Measurements from ENCODE around the gene PLEKHA8. TPM values are rescaled to one million over a fixed set of nuclear protein-coding genes. Genes with fewer than 3 reads are reported as not detected.

The PLEKHA8 gene
- total RNA-seq, 1 donor from 2014 or later = 62.7 TPM

GRCh38 chr7:30078280-30078679 is 50.1 kb downstream of the PLEKHA8 start:
- no peaks in the 10 kb centered on the region for H3K4me1 ChIP-seq
- no peaks in the 10 kb centered on the region for H3F3A ChIP-seq (ENCODE audit: low read depth)
- Mint-ChIP-seq H3K4me1 (no peaks in the 10 kb centered on the region), H3K27ac (no peak overlapping the region), H3K4me3 (no peak overlapping the region), H3K36me3 (peaks cover 24% of the 10 kb centered on the region), H3K27me3 (ENCODE audit: insufficient read depth, low read depth) (no peaks in the 10 kb centered on the region), H3K9me3 (no peaks in the 10 kb centered on the region)
- H3K9ac ChIP-seq = no peak overlapping the region
- no peak overlapping the region for H3K4me3 ChIP-seq
- no peak overlapping the region for H3K27ac ChIP-seq
- H3K36me3 ChIP-seq = no peaks in the 10 kb centered on the region
- DNase-seq (ENCODE audit: low spot score) = no peak
- no peaks in the 10 kb centered on the region for H3K79me2 ChIP-seq (ENCODE audit: low read depth)
- H3K27me3 ChIP-seq = no peaks in the 10 kb centered on the region
- H3K4me2 ChIP-seq = no peak overlapping the region
- peaks cover 22% of the 10 kb centered on the region for H4K20me1 ChIP-seq (ENCODE audit: low read depth)
- H3K9me3 ChIP-seq (ENCODE audit: low read depth) = no peaks in the 10 kb centered on the region
- TF ChIP-seq CTCF (IDR thresholded peaks at IDR 0.05) (no peak), EZH2phosphoT487 (IDR thresholded peaks at IDR 0.05) (no peak), EZH2 (IDR thresholded peaks at IDR 0.05) (no peak)
- H2AFZ ChIP-seq (replicated peaks) = no peak overlapping the region

- TF ChIP-seq EZH2phosphoT487 (IDR thresholded peaks at IDR 0.05) (no peak), CTCF (IDR thresholded peaks at IDR 0.05) (no peak), EZH2 (IDR thresholded peaks at IDR 0.05) (no peak)
- Histone ChIP-seq H4K20me1 (ENCODE audit: low read depth) (peaks cover 15% of the 10 kb centered on the region), H3K36me3 (no peaks in the 10 kb centered on the region), H2AFZ (replicated peaks) (no peak overlapping the region), H3K27me3 (no peaks in the 10 kb centered on the region), H3K4me2 (no peak overlapping the region), H3F3A (ENCODE audit: low read depth) (no peaks in the 10 kb centered on the region), H3K9ac (no peak overlapping the region), H3K79me2 (ENCODE audit: low read depth) (no peaks in the 10 kb centered on the region), H3K4me1 (no peaks in the 10 kb centered on the region), H3K9me3 (ENCODE audit: low read depth) (no peaks in the 10 kb centered on the region), H3K4me3 (no peak overlapping the region), H3K27ac (no peak overlapping the region)
- Mint-ChIP-seq H3K4me3 (no peak overlapping the region), H3K4me1 (no peaks in the 10 kb centered on the region), H3K27ac (no peak overlapping the region), H3K9me3 (no peaks in the 10 kb centered on the region), H3K27me3 (ENCODE audit: insufficient read depth, low read depth) (no peaks in the 10 kb centered on the region), H3K36me3 (peaks cover 26% of the 10 kb centered on the region)
- no peak for DNase-seq (ENCODE audit: low spot score)
Measured at GRCh38 chr7:30079880-30080279, 51.7 kb downstream of the PLEKHA8 start.

DNA sequence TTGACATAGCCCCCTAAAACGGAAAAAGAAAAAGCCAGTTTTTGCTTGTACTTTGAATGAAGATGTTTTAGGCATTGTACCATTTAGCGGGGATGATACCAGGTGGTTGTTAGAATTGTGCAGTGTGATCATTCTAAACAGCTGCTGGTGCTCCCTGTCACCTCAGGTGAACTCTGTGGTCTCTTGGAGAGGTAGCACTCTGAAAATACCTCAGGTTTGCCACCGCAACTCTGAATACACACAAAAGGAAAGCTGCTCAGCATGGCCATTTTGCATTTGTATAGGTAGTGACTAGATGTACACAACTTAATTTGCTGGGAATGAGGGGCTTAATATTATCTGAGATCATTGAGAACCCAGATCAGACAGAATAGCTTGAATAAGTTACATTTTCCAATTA is 52.6 kb downstream of the PLEKHA8 start:
- H3K4me3 ChIP-seq = no peak overlapping the region
- H3F3A ChIP-seq (ENCODE audit: low read depth) = no peaks in the 10 kb centered on the region
- no peak overlapping the region for H3K4me3 Mint-ChIP-seq
- H3K27me3 ChIP-seq = no peaks in the 10 kb centered on the region
- H3K4me1 Mint-ChIP-seq = no peaks in the 10 kb centered on the region
- no peak overlapping the region for H2AFZ ChIP-seq (replicated peaks)
- TF ChIP-seq EZH2 (IDR thresholded peaks at IDR 0.05) (no peak), EZH2phosphoT487 (IDR thresholded peaks at IDR 0.05) (no peak), CTCF (IDR thresholded peaks at IDR 0.05) (no peak)
- no peaks in the 10 kb centered on the region for H3K27me3 Mint-ChIP-seq (ENCODE audit: insufficient read depth, low read depth)
- H3K27ac ChIP-seq = no peak overlapping the region
- H3K36me3 Mint-ChIP-seq = peaks cover 28% of the 10 kb centered on the region
- no peak overlapping the region for H3K27ac Mint-ChIP-seq
- no peak for DNase-seq (ENCODE audit: low spot score)
- H3K9me3 Mint-ChIP-seq = no peaks in the 10 kb centered on the region
- H3K36me3 ChIP-seq = no peaks in the 10 kb centered on the region
- H3K9me3 ChIP-seq (ENCODE audit: low read depth) = no peaks in the 10 kb centered on the region
- no peak overlapping the region for H3K4me2 ChIP-seq
- H3K4me1 ChIP-seq = no peaks in the 10 kb centered on the region
- no peak overlapping the region for H3K9ac ChIP-seq
- peaks cover 8% of the 10 kb centered on the region for H4K20me1 ChIP-seq (ENCODE audit: low read depth)
- no peaks in the 10 kb centered on the region for H3K79me2 ChIP-seq (ENCODE audit: low read depth)
